ENCODE data around the gene DYNC1I1. TPM values are rescaled to one million over a fixed set of nuclear protein-coding genes. Genes with fewer than 3 reads are reported as not detected.

DYNC1I1 gene
- total RNA-seq, 1 experiment from 2014 or later: 3.6 TPM

DNA sequence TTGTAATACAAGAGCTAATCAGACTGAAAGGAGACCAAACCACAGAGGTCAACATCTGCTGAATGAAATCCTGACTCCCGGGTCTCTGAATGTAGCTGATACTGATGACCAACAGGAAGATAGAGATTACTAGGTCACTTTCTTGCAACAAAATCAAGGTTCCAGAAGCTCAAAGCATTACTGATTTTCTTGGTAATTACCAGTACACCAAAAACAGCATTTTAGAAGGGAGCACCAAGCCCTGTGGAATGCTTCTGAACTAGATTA lies 371.8 kb downstream of the DYNC1I1 start:
- no peak for TF ChIP-seq EZH2 (IDR thresholded peaks at IDR 0.05; ENCODE audit: borderline replicate concordance, low read depth, low read length, poor library complexity, severe bottlenecking)
- TF ChIP-seq, protein P1, sequence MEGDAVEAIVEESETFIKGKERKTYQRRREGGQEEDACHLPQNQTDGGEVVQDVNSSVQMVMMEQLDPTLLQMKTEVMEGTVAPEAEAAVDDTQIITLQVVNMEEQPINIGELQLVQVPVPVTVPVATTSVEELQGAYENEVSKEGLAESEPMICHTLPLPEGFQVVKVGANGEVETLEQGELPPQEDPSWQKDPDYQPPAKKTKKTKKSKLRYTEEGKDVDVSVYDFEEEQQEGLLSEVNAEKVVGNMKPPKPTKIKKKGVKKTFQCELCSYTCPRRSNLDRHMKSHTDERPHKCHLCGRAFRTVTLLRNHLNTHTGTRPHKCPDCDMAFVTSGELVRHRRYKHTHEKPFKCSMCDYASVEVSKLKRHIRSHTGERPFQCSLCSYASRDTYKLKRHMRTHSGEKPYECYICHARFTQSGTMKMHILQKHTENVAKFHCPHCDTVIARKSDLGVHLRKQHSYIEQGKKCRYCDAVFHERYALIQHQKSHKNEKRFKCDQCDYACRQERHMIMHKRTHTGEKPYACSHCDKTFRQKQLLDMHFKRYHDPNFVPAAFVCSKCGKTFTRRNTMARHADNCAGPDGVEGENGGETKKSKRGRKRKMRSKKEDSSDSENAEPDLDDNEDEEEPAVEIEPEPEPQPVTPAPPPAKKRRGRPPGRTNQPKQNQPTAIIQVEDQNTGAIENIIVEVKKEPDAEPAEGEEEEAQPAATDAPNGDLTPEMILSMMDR (conservative IDR thresholded peaks at IDR 0.05; ENCODE audit: low read depth, low read length): no peak
- no peaks in the 10 kb centered on the region for H3K4me1 ChIP-seq (ENCODE audit: insufficient read depth, low read length, poor library complexity, severe bottlenecking)
- POLR2A ChIA-PET (ENCODE audit: low non-redundant PET): no interaction called here
- intact Hi-C loops (cut with micrococcal nuclease; ENCODE audit: unreplicated experiment): no loop called here
- CTCF ChIA-PET: no interaction called here
- no peak for DNase-seq (ENCODE audit: low spot score)
- no peak overlapping the region for H3K27ac ChIP-seq (ENCODE audit: low read depth, low read length, poor library complexity, severe bottlenecking)
- BruUV-seq (replicated peaks): no TSS peak
- H3K4me3 ChIP-seq (ENCODE audit: low read depth, low read length, poor library complexity, severe bottlenecking): no peak overlapping the region
- no peaks in the 10 kb centered on the region for H3K36me3 ChIP-seq (ENCODE audit: insufficient read depth, low read length, poor library complexity, severe bottlenecking)
- no peaks in the 10 kb centered on the region for H3K27me3 ChIP-seq (replicated peaks; ENCODE audit: insufficient read depth, low read depth, low read length, poor library complexity)
- no peaks in the 10 kb centered on the region for H3K9me3 ChIP-seq (ENCODE audit: low read depth, low read length, poor library complexity, severe bottlenecking)

Other genes with a start within 250 kb of the DYNC1I1 start
- not detected in 2 replicates for gene PDK4, start 176.0 kb upstream of the DYNC1I1 start, total RNA-seq (2021)

All from A673 (cell line).